Right ventricle myocardium superior (tissue), 1 donor: ENCODE results near the gene SHISA7. TPM values are rescaled to one million over a fixed set of nuclear protein-coding genes. Genes with fewer than 3 reads are reported as not detected.
"Not testable (repeated sequence)": the region's sequence is repeated elsewhere in the genome, so short reads cannot be mapped to it uniquely, and the experiment has no call there.

Source experiments
- ATAC-seq: fragments of 200-7000 bp; cut with Tn5 transposase; one replicate; pipeline ENCODE4 v1.9.1; 2020; ENCODE audit warnings: mild to moderate bottlenecking; ENCODE audit not compliant: poor library complexity
- DNase-seq: peaks from one replicate; pipeline ENCODE4 v3.0.0-alpha.2; 2020
- intact Hi-C: fragments of 100-400 bp; cut with DNase I; formaldehyde crosslinking; loops from one replicate; pipeline ENCODE4 v1.11.2; 2022
- total RNA-seq: library from RNA; stranded (reverse); fragmentation: NEBNext Ultra II Directional; extraction: Animal tissue kit (Norgen Biotek cat#: 25700); gene quantifications from one replicate; pipeline ENCODE4 v1.2.1, GENCODE V29; 2021
- donor health status: DM: no; HTN: yes; CAD: no; lungs with severe emphysema.

The SHISA7 gene
- total RNA-seq, 1 donor from 2014 or later, result not detected

GRCh38 chr19:55452749-55453346, 9.7 kb upstream of the SHISA7 start:
- intact Hi-C loops, result no loop called here
- peak; percentile 80 for ATAC-seq
- DNase-seq, result peak; percentile 75

GRCh38 chr19:55451965-55452748, 9.1 kb upstream of the SHISA7 start:
- DNase-seq (no peak), ATAC-seq (no peak)
- intact Hi-C loops, result no loop called here

- intact Hi-C loops, result no loop called here
- DNase-seq (no peak), ATAC-seq (no peak)
Measured at GRCh38 chr19:55451163-55451964, 8.3 kb upstream of the SHISA7 start.

GRCh38 chr19:55449469-55449868, 6.4 kb upstream of the SHISA7 start:
- ATAC-seq, result no peak
- intact Hi-C loops, result no loop called here
- no peak for DNase-seq

- DNase-seq, ATAC-seq, intact Hi-C loops: not testable (repeated sequence)
Measured at GRCh38 chr19:55448175-55448490, 5.0 kb upstream of the SHISA7 start.

- peak; percentile 55 for ATAC-seq
- intact Hi-C loops, result no loop called here
- DNase-seq, result no peak
Measured at GRCh38 chr19:55447421-55448174, 4.5 kb upstream of the SHISA7 start.

- DNase-seq, result no peak
- ATAC-seq, result no peak
- intact Hi-C loops, result no loop called here
Measured at GRCh38 chr19:55446060-55446459, 3.0 kb upstream of the SHISA7 start.

GRCh38 chr19:55444646-55445045, 1.5 kb upstream of the SHISA7 start:
- intact Hi-C loops, result no loop called here
- DNase-seq, result no peak
- ATAC-seq, result no peak

- ATAC-seq, result no peak
- no peak for DNase-seq
- intact Hi-C loops, result no loop called here
Measured at GRCh38 chr19:55443824-55444480, 852 bp upstream of the SHISA7 start.

- intact Hi-C loops, result no loop called here
- no peak for DNase-seq
- ATAC-seq, result no peak
Measured at GRCh38 chr19:55442372-55442961, 633 bp downstream of the SHISA7 start.

GRCh38 chr19:55441692-55442321, 1.3 kb downstream of the SHISA7 start:
- DNase-seq (no peak), ATAC-seq (no peak)
- intact Hi-C loops, result no loop called here

- ATAC-seq (no peak), DNase-seq (no peak)
- intact Hi-C loops, result no loop called here
Measured at GRCh38 chr19:55441319-55441691, 1.8 kb downstream of the SHISA7 start.

GRCh38 chr19:55440411-55441105, 2.5 kb downstream of the SHISA7 start:
- DNase-seq, result no peak
- no peak for ATAC-seq

GRCh38 chr19:55439052-55439451, 4.0 kb downstream of the SHISA7 start:
- DNase-seq, result no peak
- no peak for ATAC-seq
- intact Hi-C loops, result no loop called here

More at GRCh38 chr19:55440411-55441105, 2.5 kb downstream of the SHISA7 start:
- intact Hi-C loops, result no loop called here

GRCh38 chr19:55437410-55437809, 5.7 kb downstream of the SHISA7 start:
- ATAC-seq (peak; percentile 86), DNase-seq (peak; percentile 70)
- intact Hi-C loops, result no loop called here

GRCh38 chr19:55436847-55437246, 6.3 kb downstream of the SHISA7 start:
- intact Hi-C loops, result no loop called here
- no peak for ATAC-seq
- DNase-seq, result no peak

- ATAC-seq, result no peak
- DNase-seq, result no peak
- intact Hi-C loops, result no loop called here
Measured at GRCh38 chr19:55435020-55435419, 8.1 kb downstream of the SHISA7 start.
